ENCODE data around the gene CHMP1B.
A peak's percentile ranks its signal among the peaks of the same experiment; 100 is the strongest.
"Not testable (repeated sequence)": the region's sequence is repeated elsewhere in the genome, so short reads cannot be mapped to it uniquely, and the experiment has no call there.

CHMP1B gene

DNA sequence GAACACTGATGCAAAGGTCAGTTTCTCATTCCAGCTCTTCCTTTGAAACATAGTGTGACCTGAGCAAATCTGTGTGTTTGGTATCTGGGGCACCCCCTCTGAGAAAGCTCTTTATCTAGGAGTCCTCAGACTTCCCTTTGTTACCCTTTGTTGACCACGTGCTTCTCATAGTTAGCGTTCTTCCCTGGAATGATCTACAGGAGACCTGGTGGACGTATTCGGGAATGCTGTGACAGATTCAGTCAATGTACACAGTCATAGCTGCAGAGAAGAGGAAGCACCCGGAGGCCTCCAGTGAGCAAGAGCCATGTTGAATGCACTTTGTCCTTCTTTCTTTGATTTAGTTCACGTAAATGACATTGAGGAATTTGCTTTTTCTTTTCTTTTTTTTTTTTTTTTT lies 10.7 kb upstream of the CHMP1B start:
- no peak for DNase-seq

DNA sequence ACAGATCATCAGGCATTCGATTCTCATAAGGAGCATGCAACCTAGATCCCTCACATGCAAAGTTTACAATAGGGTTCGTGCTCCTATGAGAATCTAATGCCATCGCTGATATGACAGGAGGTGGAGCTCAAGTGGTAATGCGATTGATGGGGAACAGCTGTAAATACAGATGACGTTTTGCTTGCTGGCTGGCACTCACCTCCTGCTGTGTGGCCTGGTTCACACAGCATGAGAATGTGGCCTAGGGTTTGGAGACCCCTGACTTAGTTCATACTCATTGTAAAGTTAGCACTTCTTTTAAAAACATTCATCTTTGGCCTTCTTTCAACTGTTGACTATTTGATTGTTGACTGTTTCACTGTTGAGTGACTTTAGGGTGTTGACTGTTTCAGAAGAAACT lies 8.7 kb upstream of the CHMP1B start:
- DNase-seq: no peak

DNA sequence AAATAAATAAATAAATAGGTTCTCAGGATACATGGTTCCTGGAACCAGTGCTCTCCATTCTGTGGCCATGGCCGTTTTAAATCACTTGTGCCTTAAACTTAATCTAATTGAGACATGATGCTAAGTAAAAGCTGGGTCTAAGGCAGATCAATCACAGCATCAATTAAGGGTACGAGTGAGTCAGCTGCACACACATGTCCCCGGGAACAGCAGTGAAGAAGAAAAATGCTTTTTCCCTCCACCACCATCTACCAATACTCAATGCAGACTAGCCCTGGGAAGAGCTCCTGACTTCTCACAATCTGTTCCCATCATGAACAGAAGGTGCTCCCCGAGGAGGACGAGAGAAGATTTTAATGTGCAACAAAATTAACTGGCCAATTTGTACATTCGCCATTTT lies 6.8 kb upstream of the CHMP1B start:
- DNase-seq: no peak

DNA sequence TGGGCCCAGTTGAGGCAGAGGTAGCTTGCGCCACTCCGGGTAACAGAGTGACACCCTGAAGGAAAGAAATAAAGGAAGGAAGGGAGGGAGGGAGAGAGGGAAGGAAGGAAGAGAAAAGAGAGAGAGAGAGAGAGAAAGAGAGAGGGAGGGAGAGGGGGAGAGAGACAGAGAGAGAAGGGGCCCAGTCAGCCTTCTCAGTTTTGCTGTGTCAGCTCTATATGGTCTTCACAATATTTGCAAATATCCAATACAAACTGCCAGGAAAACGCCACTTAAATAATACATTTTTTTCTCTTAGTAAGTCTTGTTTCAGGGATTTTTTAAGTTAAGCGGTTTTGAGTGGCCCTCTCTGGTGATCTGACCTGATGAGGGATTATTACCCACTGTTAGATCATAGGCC lies 5.6 kb upstream of the CHMP1B start:
- no peak for DNase-seq

DNA sequence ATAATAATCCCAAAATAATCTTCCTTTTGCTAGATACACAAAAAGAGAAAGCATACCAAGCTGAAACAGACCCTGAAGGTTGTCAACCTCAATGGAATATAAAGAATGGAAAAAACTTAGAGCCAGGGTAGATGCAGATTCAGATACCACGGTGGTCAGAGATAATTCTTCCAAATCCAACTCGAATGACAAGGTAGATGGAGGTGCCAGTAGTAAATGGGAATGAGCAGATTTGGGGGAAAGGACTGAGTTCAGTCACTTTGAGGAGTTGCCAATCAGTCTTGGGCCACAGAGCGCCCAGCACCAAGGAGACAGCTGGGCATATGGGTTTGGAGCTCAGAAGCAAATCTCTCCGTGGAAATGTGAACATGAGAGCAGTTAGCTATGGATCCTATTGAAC lies 3.4 kb upstream of the CHMP1B start:
- DNase-seq: no peak

DNA sequence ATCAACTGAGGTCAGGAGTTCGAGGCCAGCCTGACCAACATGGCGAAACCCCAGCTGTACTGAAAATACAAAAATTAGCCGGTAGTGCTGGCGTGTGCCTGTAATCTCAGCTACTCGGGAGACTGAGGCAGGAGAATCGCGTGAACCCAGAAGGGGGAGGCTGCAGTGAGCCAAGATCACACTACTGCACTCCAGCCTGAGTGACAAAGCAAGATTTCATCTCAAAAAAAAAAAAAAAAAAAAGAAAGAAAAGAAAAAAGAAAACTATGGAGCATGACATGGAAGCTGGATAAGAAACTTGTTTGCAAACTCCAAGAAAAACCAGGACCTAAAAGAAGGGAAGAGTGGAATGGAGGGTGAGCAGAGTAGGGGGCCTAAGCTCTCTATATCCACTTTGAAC lies 1.9 kb upstream of the CHMP1B start:
- no peak for DNase-seq

DNA sequence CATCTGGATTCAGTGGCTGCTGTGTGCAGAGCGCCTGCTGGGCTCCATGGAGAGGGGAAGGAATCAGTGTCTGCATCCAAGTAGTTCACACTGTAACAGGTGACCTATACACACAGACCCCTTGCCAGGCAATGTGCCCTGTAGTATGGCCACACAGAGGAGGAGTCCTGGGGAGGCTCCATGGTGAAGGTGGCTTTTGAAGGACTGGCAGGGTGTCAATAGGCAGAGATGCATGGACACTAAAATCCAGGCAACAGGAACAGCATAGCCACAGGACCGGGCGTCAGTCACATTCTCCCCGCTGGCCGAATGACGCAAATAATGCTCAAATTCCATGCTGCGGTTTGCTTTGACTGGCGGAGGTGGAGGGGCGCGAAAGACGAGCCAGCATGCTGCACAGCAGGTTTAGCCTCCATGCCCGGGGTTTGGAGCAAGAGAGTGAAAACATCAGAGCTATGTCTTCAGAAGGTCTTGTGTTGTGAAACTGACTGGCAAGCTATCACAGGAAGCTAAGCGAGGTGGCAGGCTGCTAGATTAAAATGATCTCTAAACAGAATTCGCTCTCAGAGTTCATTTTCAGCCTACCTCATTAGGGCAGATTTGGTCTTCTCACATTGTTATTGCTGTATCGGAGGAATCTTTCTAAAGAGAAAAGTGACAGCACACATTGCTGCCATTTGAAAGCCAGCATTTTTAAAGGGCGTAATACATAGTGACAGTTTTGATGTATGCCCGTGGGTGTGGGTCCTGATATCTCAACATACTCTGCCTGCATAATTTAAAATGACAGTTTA lies 1.2 kb upstream of the CHMP1B start:
- peak; percentile 24 for DNase-seq

DNA sequence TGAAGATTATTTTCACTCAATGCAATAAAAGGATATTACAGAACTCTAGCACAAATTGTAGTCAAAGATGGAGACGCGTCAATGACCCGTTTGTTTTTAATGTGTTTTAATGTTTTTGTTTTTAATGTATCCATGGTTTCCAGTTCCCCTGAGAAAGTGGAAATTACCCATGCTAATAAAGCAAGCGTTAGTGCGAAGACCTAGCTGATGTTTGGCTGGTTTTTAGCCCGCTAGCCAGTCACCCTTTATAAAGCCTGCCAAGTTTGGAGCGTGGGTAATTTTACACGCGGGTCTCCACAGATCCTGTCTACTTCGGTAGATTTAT lies 430 bp upstream of the CHMP1B start:
- DNase-seq: no peak

DNA sequence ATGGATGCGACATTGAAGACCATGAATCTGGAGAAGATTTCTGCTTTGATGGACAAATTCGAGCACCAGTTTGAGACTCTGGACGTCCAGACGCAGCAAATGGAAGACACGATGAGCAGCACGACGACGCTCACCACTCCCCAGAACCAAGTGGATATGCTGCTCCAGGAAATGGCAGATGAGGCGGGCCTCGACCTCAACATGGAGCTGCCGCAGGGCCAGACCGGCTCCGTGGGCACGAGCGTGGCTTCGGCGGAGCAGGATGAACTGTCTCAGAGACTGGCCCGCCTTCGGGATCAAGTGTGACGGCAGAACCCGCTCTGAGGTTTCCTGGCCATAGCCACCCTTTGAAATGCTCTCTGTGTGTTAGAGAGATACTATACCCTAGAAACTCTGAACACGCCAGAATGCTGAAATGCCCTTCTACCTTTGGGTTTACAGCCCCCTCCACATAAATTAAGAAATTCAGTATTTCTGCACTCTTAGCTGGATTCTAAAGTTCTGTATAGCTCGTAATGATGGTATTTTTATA lies 659 bp downstream of the CHMP1B start:
- peak; percentile 32 for DNase-seq

DNA sequence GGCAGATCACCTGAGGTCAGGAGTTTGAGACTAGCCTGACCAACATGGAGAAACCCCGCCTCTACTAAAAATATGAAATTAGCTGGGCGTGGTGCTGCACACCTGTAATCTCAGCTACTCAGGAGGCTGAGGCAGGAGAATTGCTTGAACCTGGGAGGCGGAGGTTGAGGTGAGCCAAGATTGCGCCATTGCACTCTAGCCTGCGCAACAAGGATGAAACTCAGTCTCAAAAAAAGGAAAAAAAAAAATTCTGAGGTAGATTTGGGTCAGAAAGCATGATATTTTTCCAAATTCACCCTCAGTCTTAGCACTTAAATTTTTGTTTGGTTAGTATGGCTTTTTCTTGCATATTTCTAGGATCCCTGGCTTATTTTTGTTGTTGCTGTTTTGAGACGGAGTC lies 3.3 kb downstream of the CHMP1B start:
- DNase-seq: not testable (repeated sequence)

DNA sequence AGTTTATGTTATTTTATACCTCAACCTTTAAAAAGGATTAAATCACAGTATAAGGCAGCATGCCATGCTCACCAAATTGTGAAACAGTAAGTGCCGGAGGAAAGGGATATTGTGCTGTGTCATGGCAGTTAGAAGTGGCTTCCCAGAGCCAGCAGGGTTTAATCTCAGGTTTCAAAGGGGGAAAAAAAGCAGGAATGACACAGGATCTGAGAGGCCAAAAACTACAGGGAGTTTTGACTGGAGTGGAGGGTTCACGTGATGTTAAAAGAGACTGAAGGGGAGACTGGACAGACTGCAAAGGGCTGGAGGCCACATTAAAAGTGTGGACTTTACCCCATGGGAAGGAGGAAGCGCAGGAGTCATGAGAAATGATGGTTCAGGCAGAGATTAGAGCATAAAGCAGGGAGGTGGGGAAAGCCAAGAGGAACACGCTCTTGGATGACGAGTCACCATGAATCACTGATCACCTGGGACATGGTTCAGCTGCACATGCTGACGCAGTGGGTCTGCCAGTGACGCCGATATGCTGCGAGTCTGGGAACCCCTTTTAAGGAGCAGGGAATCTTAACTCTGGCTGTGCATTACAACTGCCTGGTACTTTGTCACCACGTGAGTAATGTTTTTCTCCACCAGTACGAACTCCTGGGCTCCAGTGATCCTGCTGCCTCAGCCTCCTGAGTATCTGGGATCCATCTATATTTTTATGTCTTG lies 6.1 kb downstream of the CHMP1B start:
- no peak for DNase-seq

DNA sequence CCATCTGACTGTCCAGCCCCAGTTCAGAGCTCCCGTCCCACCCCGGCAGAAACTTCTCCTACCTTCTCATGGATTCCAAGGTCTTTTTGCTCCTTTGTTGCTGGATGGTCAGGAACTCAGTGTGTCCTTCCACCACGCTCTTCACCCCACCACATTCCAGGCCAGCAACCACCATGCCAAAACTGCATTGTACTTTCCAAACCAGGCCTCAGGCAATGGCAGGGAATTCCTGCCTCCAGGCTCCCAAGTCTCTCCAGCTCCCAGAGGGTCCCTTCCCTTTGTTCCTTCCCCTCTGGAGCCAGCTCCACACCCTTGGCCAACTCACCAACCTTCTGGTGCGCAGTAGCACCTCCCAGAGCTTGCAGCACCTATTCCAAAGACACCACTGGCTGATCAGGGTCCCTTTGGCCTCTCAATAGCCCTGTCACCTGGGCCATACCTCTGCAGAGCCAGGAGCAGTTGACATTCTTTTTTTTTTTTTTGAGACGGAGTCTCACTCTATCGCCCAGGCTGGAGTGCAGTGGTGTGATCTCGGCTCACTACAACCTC lies 8.1 kb downstream of the CHMP1B start:
- no peak for DNase-seq

DNA sequence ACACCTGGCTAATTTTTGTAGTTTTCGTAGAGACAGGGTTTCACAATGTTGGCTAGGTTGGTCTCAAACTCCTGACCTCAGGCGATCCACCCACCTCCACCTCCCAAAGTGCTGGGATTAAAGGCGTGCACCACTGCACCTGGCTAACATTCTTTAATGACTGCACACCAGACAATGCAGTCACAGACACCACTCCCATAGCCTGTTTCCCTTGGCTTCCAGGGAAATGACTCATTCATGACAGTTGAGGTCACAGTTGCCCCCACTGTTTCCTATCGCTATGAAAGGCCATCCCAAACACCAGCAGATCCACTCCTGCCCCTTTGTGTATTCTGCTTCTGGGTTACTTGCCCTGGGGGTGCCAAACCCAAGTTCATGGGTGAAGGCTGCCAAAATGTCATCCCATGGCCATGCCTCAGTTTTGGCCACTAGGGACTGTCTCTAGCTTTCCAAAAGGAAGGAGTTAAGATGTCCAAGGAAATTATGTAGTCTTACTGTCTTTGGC lies 8.7 kb downstream of the CHMP1B start:
- no peak for DNase-seq

DNA sequence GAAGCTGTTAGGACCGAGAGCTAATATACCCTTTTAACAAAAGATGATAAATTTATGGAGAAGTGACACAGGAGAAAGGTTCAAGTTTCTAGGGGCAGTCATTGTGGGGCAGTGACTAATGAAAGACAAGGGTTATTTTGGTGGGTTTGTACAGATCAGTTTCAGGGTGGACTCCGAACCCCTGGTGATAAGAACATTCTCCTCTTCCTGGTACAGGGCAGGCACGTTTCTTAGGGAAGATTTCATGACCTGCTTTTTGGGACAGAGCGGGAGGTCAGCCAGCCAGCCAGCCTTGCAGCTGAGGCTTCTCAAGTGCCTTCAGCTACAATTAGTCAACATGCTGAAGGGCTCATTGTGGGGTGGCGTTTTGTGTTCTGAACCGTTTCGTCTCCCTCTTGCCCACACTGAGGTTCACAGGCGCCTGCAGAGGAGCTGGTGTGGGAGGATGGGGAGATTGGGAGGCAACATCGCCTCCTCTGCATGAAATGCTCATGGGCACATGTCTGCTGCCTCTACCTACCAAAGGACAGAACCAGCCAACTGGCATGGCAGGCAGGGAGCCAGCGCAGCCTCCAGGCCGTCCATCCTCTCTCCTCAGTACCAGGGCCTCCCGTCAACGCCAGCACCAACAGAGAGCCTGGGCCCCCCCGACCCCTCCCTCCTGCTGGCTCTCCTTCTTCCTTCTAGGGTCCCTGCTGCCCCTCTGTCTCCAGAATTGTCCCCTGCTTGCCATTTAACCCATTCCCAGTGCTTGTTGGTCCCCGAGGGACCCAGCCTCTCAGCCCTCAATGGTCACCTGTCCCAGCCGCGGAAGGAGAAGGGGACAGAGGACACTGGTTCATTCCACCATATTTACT lies 9.6 kb downstream of the CHMP1B start:
- DNase-seq: no peak

DNA sequence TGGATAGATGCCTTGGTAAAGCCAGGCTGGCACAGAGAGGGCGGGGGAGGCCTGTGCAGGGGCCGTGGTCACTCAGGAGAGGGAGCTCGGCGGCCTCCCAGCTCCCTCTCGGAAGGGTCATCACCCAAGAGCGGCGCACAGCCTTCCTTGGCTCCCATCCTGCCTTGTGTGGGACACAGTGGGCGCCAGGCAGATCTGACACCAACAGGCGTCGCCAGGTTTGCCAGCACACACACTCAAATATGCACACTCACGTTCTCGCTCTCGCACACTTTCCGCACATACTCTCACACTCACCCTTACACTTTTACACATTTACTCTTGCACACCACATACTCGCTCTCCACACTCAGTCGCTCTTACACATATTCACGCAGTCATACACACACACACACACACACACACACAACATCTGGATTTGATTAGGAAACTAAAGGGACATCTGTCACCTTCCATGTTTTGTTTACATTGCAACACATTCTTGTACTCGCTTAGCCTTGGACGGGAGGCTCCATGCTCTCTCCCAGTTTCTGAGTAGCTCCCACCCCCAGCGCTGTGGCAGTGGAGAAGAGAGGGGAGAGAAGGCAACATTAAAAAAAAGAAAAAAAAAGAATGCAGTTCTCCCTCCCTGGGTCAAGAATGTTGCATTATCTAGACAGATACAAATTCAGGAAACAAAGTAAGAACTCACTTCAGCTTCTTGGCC lies 10.5 kb downstream of the CHMP1B start:
- no peak for DNase-seq

DNA sequence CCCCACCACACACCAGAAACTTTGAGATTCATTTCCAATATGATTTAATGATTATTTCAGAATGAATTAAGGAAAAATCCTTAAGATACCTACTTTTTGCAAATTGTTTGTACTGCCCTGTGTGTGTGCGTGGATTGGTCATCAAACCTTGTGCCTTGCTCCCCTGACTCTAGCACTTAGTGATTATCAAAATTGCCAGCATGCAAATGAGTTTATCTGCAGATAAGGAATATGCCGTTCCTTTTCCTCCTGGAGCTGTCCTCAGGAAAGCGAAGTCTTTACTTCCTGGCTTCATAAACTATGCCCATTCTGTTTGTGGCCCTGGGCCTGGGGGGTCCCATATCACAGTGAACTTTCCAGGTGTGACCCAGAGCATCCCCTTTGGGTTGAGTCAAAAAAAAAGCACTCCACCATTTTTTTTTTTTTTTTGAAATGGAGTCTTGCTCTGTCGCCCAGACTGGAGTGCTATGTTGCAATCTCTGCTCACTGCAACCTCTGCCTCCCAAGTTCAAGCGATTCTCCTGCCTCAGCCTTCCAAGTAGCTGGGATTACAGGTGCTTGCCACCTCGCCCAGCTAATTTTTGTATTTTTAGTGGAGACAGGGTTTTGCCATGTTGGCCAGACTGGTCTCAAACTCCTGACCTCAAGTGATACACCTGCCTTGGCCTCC lies 11.4 kb downstream of the CHMP1B start:
- DNase-seq: no peak

DNA sequence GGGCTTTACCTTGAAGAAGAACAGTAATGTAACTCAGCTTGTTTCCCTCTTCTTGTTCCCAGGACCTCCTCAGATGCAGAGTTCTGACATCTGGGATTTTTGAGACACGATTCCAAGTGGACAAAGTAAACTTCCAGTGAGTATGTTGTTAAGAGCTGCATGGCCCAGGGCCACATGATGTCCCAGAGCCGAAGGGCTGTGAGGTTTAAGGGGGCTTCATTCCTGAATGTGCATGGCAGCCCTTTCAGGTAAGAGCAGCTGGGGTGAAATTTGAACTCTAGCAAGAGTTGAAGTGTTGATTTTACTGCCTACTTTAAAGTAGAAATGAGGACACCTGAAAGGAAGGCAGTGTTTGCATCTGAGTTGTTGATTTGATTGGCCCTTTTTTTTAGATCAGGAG lies 13.3 kb downstream of the CHMP1B start:
- DNase-seq: no peak

DNA sequence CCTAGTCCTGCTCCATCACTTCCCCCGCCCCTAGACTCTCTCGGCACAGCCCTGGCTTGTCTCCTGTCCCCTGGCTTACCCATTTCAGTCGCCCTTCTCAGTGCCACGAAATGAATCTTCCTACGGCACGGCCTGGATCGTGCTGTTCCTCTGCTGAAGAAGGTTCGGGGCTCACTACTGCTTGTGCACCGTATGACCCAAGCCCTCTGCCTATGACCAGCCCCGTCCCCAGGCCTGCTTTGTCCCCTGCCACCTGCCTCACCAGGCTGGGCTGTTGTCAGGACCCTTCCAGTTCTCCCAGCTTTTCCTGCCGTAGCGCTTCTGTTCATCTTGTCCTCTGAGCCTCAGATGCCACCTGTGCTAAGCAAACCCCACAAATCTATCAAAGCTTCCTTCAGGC lies 13.9 kb downstream of the CHMP1B start:
- DNase-seq: no peak

DNA sequence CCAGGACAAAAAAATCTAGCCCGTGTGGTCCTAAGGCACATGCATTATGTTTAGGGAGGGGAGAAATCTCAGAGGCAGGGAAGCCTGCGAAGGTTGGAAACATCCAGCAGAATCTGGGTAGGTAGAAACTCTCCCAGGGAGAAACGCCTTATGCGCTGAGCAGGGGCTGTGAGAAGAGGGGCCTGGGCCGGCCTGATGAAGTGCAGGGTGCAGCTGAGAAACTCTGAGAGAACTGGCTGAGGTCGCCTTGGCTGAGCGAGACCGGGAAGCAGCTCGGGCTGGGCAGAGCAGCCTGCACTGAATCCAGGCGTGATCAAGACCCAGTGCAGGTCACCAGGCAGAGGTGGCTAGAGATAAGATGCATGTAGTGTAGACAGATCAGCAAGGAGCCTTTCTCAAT lies 15.1 kb downstream of the CHMP1B start:
- DNase-seq: no peak

DNA sequence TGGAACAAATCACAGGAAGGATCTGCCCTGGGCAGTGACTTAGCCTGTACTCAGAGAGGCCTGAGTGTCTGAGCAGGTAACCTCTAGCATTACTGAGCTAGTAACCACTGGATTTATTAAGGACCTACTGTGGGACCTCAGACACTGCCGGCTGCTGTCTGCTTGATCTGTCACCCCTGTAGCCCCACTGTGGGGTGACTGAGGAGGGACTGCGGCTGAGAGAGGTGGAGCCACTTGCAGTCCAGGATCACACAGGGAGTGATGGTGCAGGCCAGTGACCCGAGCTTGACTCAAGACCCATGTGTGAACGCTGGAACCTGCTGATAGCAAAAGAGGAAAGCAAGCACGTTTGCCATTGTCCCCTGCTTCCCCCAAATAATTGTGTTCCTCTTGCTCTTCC lies 15.6 kb downstream of the CHMP1B start:
- no peak for DNase-seq

DNA sequence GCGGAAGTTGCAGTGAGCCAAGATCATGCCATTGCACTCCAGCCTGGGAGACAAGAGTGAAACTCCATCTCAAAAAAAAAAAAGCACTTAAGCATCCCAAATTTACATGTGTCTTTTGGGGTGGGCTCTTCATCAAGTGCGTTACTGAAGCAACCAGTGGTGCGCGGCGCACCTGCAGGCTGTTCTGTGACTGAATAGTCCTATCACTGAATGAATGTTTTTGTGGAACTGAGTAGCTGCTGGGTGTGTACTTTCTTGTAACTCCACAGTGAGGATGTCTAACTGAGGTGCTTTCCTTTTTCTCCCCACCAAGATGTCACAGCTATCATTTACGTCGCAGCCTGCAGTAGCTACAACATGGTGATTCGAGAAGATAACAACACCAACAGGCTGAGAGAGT lies 17.0 kb downstream of the CHMP1B start:
- no peak for DNase-seq

DNA sequence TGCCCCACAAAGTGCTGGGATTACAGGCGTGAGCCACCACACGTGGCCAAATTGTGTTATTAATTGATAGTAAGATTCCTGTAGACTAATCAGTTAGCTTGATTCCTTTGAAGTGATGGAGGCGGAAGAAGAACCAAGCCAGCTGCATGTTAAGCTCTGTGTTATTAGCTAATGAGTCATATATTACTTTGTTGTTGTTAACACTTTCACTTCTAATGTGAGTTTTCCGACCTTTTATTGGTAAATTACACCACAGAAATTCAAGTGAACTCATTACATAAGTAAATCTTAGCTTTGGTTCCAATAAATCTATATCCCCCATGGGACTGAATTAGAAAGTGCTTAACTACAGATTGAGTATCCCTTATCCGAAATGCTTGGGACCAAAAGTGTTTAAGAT lies 20.3 kb downstream of the CHMP1B start:
- DNase-seq: no peak

All from activated gamma-delta T cell (primary cell).